ENCODE measurements around the gene FGF1.
A peak's percentile ranks its signal among the peaks of the same experiment; 100 is the strongest.

The FGF1 gene

DNA sequence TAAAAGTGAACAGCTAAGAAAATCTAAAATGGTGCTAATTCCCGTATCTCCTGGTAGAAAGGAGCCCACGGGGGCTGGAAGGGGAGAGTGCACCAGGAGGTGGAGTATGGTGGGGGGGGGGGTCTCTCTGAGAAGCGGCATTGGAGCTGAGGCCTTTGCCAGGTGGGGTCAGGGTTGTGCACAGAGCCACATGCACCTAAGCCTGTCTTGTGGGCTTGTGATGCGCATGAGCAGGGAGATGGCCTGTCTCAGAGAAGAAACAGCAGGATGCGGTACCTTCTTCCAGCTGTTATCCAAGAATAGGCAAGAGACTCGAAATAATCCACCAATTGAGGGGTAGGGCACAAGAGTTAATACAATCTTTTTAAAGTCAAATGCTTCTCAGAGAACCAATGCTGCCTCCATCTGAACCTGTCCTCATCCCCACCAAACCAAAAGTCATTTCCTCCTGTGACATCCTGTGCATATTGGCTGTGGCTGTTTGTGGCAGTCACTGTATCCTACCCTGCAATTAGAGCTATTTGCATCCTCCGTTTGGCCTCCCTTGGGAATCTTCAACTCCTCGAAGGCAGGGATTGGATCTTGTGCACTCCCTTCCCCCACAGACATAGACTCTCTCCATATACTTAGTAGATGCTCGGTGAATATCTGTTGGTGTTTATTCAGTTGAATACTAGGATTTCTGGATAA is 45.4 kb downstream of the FGF1 start:
- DNase-seq, result no peak

DNA sequence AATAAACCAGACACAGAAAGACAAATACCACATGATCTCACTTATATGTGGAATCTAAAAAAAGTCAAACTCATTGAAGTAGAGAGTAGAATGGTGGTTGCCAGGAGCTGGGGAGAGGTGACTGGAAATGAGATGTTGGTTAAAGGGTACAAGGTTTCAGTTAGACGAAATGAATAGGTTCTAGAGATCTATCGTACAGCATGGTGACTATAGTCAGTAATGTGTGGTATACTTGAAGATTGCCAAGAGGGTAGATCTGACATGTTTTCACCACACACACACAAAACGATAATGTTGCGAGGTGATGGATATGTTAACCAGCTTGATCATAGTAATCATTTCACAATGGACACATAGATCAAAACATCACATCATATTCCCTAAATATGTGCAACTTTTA is 46.4 kb downstream of the FGF1 start:
- DNase-seq, result no peak

DNA sequence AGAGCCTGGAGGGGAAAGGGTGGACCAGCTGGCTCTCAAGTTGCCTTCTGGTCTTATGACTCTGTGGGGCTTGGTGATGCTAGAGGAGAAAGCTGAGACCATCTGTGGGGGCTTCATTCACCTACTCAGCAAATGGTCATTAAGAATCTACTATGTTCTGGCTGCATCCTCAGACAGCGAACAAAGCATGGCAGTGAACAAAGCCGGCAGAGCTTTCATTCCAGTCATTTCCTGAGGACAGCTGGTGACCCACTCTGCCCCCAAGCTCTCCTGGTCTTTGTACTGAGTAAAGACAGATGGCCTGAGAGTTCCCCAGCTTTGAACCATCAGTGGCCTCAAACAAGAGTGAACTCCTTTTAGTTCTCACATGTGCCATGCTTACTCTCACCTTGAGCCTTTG is 48.0 kb downstream of the FGF1 start:
- no peak for DNase-seq

DNA sequence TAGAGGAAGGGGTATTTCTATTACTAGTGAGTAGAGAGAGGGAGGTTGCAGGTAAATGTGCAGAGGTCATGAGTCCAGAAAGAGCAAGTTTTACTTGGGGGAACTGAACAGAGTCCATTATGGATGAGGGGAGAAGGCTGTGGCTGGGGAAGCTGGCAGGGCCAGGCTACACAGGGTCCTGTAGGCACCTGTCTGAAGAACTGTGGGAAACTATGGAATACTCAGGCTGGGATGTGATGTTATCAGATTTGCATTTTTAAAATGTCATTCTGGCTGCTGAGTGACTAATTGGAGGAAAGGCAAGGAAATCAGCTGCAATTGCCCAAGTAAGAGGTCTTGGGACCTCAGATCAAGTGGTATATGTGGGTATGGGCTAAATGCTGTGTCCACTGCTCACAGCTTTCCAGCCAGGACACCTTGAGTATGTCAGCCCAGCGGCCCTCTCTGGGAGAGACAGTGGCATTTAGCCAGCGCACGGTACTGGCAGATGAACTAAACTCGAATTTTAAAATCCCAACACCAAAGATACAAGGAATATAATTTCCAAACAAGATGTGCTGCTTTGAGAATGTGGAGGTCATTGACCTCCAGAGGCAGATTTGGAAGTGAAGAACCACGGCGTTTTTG is 49.1 kb downstream of the FGF1 start:
- DNase-seq, result no peak

DNA sequence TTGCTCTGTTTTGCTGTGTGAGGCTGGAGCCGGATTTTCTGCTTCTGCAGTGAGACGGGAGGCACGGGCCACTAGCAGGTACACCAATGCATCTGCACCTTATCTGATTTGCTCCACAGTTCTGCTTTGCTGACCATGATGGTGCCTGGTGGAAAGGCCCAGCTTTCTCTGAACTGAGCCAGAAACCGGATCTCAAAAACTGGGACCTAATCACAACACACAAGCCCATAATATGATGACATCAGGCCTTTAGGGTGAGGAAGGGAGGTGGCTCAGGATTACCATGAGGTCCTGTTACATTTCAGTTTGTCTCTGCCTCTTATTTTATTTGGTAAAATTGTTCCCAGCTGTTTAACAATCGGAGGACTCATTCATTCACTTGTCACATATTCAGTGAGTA is 49.8 kb downstream of the FGF1 start:
- no peak for DNase-seq

DNA sequence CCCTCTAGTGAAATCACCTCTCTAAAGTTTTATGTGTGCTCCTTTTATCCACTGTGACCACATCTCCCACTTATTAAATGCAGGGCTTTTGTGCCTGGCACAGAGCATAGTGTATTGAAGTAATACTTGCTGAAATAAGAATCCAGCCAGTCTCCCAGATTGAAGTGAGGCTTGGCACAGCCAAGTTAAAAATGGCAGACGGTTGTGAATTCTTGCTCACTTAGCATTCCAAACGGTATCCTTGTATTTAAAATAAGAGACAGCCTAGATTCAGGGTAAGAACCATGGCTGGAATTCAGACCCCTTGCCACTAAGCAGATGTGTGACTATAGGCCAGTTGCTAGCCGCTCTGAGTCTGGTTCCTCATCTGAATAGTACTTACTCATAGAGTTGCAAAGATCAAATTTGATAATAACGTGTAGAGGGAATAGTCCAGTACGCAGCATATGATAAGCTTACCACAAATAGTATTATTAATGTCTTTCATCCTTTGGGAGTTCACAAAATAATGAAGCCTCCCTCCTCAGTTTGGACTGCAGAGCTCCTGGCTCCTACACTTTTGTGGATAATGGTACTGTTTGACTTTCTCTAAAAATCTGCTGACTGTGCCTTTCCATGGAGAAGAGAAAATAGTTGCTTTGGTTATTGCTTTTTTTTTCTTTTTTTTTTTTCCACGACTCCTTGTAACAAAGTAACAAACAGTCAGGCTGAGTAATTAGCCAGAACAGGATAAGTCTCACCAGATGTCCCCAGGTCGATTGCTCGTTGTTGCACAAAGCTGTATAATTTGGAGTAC is 51.5 kb downstream of the FGF1 start:
- no peak for DNase-seq

DNA sequence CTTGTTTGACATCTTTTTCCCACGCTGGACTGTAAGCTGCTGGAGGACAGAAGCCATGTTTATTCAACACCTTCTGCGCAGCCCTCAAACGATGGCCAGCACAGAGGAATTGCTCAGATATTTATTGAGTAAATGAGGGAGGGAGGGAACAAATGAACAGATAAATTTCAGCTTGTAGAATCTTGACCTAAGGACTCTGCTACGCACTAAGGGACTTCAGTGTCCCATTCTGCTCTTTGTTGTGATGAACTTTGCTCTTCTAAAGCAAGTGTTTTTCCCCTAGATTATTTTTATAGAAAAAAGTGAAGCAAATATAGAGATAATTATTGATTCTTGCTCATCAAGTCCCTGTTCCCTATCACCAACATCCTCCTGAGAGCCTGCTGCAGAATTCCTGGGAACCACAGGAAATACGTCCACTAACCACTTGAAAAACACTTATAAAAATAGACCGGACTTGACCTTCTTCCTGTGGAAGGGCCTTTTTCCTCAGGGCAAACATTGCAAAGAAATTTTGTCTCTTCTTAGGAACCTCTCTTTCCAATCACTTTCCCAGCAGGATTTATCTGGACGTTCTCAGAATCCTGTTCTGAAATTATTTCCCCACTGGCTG is 54.9 kb downstream of the FGF1 start:
- DNase-seq, result no peak

DNA sequence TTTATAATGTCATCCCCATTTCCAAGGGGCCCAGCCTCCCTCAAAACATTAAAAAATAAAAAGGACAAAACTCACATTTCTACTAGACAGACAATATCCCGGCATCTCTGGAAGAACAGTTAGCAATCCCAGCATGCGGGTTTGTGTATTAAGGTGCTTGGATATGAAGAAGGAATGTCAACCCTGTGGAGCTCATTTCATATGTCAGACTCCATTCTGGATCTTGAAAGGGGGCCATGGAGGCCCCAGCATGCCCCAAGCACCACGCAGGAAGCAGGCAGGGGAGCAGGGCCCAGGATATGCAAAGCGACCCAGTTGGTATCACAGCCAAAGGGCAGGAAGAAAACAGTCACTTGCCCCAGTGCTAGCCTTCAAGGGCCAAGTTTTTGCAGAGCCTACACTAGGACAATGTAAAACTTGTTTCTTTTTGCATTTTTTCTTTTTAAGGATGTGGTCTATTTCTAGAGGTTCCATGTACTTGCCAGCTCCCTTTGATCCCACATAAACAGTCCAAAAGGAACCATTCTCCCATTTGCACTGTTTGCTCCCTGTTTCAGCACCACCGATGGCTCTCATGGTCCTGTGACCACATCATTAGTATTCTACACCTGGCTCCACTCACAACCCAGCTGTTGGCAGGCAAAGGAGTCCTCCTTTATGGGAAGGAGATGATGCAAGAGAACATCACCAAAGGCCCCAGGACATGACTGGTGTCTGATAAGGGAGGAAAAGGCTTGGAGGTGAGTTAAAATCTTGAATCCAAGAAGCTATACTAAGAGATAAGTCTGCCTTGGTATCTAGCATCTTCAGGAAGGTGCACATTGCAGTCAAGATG is 58.3 kb downstream of the FGF1 start:
- no peak for DNase-seq

DNA sequence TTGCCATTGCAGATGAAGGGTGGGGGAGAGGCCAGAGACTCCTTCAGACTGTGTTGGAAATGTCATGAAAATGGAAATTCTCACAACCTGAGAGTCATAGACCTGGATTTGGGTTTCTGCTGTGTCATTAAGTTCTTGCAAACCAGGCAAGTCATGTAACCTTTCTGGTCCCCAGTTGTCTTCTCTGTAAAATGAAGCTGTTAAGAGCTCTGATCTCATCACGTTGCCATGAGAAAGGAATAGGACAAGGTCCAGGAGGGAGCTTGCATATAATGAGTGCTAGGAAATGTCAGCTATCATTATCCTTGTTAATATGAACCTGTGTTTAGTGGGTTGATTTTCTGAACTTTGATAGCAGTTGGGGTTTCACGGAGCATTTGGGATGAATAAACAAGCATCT is 59.1 kb downstream of the FGF1 start:
- no peak for DNase-seq

DNA sequence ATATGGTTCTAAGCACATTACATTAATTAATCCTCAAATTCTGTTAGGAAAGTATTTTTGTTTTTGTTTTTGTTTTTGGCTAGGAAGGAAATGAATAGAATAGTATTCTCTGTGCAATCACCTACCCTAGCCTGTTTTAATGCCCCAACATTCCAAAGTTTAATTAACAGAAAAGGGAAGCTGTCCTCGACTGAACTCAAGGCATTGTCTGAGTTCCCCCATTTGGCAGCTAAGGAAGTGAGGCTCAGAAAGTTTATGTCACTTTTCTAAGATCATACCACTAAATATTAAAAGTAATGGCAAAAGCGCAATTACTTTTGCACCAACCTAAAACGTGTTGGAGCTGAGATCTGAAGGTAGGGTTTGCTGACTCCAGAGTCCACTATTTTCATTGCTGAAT is 59.8 kb downstream of the FGF1 start:
- no peak for DNase-seq

DNA sequence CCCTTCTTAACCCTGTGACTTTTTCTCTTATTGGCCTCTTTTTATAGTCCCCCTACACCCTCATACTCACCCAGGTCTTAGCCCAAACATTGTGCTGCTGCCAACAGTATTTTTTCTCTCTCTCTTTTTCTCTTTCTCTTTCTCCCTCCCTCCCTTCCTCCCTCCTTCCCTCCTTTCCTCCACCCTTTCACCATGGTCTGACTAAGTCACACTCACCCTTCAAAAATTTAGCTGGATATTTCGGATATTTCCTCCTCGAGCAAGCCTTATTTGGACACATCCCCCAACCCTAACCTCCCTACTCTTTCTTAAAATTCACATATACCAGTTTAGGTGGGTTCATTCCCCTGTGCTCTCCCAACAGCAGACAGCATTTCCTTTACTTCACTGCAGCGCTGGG is 64.7 kb downstream of the FGF1 start:
- DNase-seq, result no peak

DNA sequence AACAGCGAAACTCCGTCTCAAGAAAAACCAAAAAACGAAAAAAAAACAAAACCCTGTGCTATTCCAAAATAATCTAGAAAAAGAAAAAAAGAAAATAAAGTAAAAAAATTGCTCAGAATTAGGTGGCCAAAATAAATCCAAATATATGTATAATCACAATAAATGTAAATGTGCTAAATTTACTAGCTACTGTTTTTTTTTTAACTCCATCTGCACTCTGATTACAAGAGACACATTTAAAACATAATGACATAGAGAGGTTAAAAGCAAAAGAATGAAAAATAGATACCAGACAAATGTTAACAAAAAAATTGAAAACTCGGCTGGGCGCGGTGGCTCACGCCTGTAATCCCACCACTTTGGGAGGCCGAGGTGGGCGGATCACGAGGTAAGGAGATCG is 66.1 kb downstream of the FGF1 start:
- no peak for DNase-seq

DNA sequence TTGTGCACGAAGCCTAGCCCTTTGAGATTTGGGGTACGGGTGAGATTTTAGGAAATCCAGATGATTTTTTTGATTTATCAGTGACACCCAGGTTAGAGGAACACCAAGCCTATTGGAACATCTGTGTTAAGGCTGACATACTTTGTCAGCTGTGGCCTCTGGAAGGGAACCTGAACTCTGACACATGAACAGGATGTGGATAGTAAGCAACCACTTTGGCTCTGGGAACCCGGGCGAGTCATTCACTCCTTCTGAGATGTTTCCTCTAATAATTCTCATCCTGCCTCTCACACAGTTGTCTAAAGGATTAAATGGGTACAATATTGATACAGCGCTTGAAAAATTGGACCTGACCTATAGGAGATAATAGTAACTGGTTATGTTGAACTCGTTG is 67.8 kb downstream of the FGF1 start:
- DNase-seq, result no peak

DNA sequence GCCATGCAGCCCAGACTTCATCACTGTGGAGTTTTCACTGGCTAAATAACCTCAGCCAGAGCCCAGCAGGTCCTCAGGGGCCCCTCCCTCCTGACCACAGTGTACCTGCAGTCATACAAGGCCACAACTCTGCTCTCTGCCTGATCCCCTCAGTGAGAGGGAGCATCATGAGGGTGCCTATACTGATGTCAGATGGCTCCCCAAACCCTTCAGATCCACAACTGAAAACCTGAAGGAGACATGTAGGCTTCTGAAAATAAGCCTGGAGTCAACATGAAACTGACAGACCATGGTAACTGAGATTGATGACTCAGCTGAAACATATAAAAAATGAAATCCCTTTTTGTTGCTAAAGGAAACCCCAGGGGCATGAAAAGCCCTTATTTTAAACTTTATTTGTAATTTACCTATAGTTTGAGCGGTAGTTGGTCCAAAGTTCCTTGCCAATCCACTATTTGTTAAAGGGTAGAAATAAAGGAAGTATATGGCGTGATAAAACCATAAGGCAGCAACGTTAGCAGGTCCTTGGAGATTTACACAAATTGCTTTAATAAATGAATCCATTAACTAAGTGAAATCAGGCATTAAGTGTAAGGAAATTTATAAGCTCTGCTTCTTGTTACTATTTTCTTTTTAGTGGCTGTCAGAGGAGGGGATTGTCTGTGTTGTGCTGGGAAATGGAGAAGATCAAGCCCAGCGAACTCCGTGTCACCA is 68.3 kb downstream of the FGF1 start:
- no peak for DNase-seq

DNA sequence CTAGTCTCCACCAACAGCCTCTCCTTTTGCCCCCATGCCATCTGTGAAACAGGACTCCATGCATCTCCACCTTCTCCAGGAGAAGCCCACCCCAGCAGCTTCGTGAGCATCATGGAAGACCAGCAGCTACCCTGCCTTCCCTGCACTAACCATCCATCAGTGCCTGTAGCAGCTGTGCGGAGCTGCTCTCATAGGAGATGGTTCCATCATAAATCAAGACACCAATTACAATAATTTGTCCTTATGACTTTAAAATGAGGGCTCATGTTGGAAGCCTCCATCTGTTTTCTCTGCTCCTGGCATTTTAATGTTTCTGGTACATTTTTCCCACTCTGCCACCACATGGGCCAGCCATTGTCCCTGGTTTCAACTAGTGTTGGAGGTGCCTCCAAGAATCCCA is 69.9 kb downstream of the FGF1 start:
- peak; percentile 16 for DNase-seq

DNA sequence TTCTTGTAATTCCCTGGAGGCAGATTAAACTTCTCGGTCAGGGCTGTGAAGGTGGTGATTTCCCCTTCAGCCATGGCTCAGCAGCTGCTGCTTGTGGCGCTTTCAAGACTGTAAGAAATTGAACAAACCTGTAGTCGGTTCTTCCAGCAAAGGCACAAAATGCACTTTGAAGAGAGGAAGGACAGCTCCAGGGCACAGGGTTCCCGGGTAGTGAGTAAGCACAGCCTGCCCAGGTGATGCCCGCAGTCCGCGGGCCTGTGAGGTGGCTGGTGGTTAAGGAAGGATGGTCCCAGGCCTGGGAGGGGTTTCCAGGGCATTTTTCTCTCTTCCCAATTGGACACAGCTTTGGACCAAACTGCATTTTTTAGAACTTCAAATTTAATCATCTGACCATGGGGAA is 71.8 kb downstream of the FGF1 start:
- no peak for DNase-seq

DNA sequence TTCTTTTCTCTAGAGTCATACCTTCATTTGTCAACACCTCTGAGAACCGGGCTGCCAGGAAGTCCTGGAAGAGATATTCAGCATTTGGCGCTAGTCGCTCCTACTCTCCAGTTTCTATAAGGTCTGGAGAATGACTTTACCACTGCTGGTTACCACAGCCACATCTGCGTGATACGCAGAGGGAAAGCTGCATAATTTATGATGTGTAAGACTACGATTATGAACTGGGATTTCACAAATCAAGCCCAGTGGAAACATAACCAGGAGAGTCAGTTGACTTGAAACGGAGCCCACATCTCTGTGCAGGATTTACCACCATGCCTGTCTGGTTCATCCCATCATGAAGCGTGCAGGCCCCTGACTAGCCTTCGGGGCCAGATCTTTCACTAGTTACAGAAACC is 72.6 kb downstream of the FGF1 start:
- no peak for DNase-seq

DNA sequence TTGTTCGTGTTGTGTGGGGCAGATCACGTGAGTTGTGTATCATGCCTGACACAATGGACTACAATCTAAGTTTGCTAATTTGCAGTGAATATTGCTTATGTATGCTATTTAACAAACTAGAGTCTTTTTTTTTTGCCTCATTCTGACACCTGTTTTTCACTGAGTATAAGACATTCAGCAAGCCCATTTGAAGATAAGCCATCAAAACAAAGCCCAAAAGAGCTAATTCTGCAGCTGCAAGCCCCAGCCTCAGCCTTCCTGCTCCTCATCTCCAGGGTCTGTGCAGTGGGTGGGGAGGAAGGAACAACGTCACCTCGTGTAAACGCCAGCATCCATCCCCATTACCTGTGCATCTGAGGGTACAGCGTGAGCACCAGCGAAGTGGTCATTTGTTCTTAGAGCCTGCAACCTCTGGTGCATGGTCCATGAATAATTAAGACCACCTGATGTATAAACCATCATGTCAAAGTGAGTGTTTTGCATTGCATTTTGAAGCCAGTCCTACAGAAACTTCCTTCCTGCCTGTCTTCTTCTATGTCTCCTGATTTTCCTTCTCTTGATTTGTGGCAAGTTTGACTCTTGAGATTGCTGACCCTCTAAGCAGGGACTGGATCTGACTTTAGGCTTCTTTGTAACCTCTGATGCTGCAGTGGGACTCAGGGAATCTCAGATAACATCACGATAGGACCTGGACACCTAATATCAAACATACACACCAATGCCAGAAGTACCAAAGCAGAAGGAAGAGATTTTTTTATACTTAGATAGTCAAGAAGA is 73.2 kb downstream of the FGF1 start:
- no peak for DNase-seq

DNA sequence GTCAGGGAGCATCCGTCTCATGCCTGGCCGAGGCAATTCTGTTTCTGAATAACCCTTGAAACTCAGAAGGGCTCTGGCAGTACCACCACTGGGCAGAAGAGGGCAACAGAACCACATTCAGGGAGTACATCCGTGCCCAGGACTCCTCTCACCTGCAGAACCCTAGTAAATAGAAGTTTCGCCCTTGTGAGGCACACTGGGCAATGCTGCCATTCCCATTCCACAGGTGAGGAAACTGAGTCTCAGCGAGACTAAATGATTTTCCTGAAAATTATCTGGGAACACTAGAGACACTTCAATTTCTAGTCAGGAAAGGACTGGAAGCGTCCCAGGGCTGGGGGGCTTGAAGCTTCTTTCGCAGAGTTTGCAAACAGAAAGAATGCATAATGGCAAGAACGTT is 74.7 kb downstream of the FGF1 start:
- peak; percentile 46 for DNase-seq

DNA sequence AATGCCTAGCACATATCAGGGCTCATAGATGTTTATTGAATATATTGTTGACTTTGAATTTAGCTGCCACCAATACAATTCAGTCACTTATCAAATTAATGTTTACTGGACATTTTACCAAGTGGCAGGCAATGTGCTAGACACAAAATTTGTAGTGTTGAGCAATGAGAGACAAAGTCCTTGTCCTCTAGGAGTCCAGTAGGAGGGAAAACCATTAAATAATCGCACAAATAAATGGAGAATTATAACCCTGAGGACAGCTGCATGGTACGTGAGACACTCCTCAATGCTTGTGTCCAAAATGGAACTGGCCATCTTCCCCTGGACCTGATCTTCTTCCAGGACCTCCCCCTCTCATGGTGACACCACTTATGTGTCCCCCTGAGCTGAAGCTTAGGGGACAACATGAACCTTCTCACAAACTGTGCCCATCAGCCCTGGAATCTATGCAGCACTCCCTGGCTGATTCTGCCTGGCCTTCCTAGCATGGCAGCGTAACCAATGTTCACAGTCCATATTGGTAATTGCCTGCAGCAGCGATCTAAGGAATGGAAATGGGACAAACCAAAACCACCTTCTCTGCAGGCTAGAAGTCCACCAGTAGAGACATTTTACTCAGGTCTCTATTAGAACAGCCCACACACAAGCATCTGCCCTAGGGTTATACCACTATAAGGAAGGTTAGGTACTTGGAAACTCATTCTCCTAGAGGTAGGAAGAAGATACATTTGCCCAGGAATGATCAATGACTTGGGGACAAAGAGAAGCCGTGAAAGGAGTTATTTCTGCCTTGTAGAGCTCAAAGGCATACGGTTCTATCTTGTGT is 75.5 kb downstream of the FGF1 start:
- no peak for DNase-seq

DNA sequence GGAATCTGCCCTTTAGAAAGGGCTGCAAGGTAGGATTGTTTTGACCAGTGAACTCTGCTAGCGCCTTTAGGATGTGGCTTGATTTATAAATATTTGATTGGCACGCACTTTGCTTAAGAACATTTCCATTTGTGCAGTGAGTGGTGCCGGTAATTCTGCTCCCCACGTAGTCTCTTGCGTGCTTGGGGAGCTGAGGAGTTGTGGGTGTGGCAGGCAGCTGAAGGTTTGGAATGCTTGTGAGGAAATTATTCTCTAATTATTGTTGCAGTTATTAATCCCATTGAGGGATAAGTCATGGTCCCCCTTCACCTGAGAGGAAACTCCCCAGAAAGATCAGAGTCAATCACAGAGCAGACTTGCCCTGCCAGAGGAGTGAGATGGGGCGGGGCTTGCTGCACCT is 76.7 kb downstream of the FGF1 start:
- no peak for DNase-seq

Measured in NCI-H1694 treated with DMSO at 0.1 percent for 48 hours (cell line).